Osteocyte (in vitro differentiated cells): ENCODE data around the gene ITSN2. TPM values are rescaled to one million over a fixed set of nuclear protein-coding genes. Genes with fewer than 3 reads are reported as not detected.

Experiments
- DNase-seq: peaks from one replicate; pipeline ENCODE4 v3.0.0; 2021; ENCODE audit warnings: mixed read lengths; ENCODE audit not compliant: unreplicated experiment; ENCODE audit errors: extremely low spot score
- H3K27ac Mint-ChIP-seq: one replicate; pipeline ENCODE4 v1.8.0; 2021; ENCODE audit warnings: mild to moderate bottlenecking, mixed read lengths; ENCODE audit not compliant: unreplicated experiment
- H3K27me3 Mint-ChIP-seq: one replicate; pipeline ENCODE4 v1.8.0; 2021; ENCODE audit warnings: mixed read lengths; ENCODE audit not compliant: unreplicated experiment
- H3K36me3 Mint-ChIP-seq: one replicate; pipeline ENCODE4 v1.8.0; 2021; ENCODE audit warnings: mixed read lengths; ENCODE audit not compliant: unreplicated experiment
- H3K4me1 Mint-ChIP-seq: one replicate; pipeline ENCODE4 v1.8.0; 2021; ENCODE audit warnings: mixed read lengths; ENCODE audit not compliant: unreplicated experiment
- H3K4me3 Mint-ChIP-seq: one replicate; pipeline ENCODE4 v1.8.0; 2021; ENCODE audit warnings: mild to moderate bottlenecking, moderate library complexity, mixed read lengths; ENCODE audit not compliant: unreplicated experiment
- H3K9me3 Mint-ChIP-seq: one replicate; pipeline ENCODE4 v1.8.0; 2021; ENCODE audit warnings: mixed read lengths; ENCODE audit not compliant: unreplicated experiment
- total RNA-seq: library from RNA; stranded (reverse); gene quantifications from 2 replicates; pipeline ENCODE4 v1.2.1, GENCODE V29; 2021
- TF ChIP-seq, protein P1 (sequence below): fragments of 200-600 bp; sonication (generic); IDR thresholded peaks from 2 replicates; pipeline ENCODE4 v1.5.0; 2021; ENCODE audit warnings: antibody characterized with exemption, mild to moderate bottlenecking, moderate library complexity

Gene ITSN2
- total RNA-seq, 1 donor from 2014 or later = 32.1 TPM

DNA sequence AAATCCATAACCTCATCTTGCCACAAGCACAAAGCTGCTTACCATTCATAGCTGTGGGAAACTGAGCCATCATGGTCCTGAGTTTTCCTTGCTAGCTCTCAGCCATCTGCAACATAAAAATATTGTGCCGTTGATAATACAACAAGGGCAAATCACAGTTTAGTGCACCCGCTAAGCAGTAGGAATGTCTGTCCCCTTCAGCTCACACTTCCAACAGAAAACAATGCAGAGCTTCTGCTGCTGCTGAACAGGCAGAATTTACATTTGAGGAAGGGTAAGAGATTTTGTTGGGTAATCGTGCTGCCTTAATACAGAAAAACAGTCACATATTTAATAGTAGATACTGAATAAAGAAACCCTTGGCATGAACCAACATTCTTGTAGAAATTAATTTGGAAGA, 32.3 kb downstream of the ITSN2 start:
- Mint-ChIP-seq H3K27ac (no peak overlapping the region), H3K27me3 (no peaks in the 10 kb centered on the region), H3K4me3 (no peak overlapping the region), H3K9me3 (no peaks in the 10 kb centered on the region), H3K4me1 (peaks cover 20% of the 10 kb centered on the region), H3K36me3 (peaks cover 7% of the 10 kb centered on the region)
- TF ChIP-seq, protein P1, sequence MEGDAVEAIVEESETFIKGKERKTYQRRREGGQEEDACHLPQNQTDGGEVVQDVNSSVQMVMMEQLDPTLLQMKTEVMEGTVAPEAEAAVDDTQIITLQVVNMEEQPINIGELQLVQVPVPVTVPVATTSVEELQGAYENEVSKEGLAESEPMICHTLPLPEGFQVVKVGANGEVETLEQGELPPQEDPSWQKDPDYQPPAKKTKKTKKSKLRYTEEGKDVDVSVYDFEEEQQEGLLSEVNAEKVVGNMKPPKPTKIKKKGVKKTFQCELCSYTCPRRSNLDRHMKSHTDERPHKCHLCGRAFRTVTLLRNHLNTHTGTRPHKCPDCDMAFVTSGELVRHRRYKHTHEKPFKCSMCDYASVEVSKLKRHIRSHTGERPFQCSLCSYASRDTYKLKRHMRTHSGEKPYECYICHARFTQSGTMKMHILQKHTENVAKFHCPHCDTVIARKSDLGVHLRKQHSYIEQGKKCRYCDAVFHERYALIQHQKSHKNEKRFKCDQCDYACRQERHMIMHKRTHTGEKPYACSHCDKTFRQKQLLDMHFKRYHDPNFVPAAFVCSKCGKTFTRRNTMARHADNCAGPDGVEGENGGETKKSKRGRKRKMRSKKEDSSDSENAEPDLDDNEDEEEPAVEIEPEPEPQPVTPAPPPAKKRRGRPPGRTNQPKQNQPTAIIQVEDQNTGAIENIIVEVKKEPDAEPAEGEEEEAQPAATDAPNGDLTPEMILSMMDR = no peak
- DNase-seq = no peak

DNA sequence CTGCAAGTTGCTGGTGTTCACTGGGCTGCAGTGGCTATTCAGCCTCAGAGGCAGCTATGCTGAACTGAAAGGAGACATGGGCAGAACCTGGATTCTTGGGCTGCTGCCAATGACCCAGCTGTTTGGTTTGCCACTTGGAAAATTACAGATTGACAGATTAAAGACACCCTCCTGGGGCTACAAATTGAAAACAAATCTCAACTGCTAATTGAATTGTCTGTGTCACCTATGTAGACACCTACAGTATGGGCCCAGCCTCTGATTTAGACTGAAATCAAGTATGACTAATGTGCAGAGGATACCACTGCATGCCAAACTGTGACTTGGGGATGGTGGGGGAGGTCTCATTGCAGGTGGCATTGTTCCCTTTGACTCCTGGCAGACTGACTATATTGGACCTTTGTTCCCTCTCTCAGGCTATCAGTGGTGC, 42.8 kb downstream of the ITSN2 start:
- Mint-ChIP-seq H3K4me3 (no peak overlapping the region), H3K4me1 (peaks cover 11% of the 10 kb centered on the region), H3K27me3 (no peaks in the 10 kb centered on the region), H3K27ac (no peak overlapping the region), H3K36me3 (peaks cover 8% of the 10 kb centered on the region), H3K9me3 (no peaks in the 10 kb centered on the region)
- TF ChIP-seq, protein P1 = no peak
- no peak for DNase-seq

DNA sequence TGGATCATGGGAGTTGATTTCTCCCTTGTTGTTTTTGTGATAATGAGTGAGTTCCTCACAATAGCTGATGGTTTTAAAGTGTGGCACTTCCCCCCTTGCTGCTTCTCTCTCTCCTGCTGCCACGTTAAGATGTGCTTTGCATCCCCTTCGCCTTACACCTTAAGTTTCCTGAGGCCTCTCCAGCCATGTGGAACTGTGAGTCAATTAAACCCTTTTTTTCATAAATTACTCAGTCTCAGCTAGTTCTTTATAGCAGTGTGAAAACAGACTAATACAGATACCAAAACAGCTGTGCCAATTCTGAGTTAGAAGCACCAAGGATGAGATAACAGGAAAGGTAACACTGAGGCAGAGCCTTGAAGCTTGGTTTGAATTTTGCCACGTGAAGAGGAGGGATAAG, 44.7 kb downstream of the ITSN2 start:
- TF ChIP-seq, protein P1 = no peak
- H3K36me3 Mint-ChIP-seq = peaks cover 14% of the 10 kb centered on the region
- H3K27ac Mint-ChIP-seq = no peak overlapping the region
- no peak for DNase-seq
- peaks cover 14% of the 10 kb centered on the region for H3K4me1 Mint-ChIP-seq
- H3K27me3 Mint-ChIP-seq = no peaks in the 10 kb centered on the region
- no peaks in the 10 kb centered on the region for H3K9me3 Mint-ChIP-seq
- H3K4me3 Mint-ChIP-seq = no peak overlapping the region

DNA sequence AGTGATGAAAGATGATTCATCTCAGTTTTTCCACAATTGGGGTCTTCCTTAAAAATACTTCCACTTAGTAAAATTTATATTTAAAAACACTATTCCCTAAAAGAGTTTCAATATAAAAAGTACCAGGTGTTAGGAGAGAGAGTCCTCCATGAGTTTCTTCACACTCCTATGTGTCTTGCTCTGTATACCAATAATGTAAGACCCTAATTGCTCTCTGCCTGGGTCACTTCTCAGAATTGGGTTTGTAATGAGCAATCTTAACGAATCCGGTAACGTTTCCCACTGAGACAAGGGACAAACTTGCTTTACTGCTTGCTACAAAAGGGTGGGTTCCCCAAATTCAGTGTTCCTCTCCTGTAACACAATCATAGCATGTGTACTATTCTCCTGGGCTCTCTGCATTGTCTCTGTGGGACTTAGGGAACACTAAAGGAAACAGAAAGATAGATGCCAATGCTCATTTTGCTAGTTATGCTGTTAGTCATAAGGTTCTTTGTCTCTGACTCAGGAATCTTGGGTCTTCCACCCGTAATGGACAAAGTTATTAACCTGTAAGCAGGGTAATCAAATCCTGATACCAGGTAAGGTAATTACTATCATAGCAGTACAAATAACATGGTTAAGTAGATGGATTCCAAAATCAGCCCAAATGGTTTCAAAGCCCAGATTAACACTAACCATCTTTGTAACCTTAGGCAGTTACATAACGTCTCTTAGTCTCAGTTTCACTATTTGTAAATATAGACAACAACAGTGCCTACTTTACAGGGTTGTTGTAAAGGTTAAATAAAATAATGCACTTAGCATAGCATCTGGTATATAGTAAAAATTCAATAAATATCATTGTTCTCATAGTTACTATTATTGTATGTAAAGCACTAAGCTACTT, 46.3 kb downstream of the ITSN2 start:
- Mint-ChIP-seq H3K27ac (no peak overlapping the region), H3K4me1 (peaks cover 18% of the 10 kb centered on the region), H3K4me3 (no peak overlapping the region), H3K9me3 (no peaks in the 10 kb centered on the region), H3K27me3 (no peaks in the 10 kb centered on the region), H3K36me3 (peaks cover 17% of the 10 kb centered on the region)
- DNase-seq = no peak
- TF ChIP-seq, protein P1 = no peak

DNA sequence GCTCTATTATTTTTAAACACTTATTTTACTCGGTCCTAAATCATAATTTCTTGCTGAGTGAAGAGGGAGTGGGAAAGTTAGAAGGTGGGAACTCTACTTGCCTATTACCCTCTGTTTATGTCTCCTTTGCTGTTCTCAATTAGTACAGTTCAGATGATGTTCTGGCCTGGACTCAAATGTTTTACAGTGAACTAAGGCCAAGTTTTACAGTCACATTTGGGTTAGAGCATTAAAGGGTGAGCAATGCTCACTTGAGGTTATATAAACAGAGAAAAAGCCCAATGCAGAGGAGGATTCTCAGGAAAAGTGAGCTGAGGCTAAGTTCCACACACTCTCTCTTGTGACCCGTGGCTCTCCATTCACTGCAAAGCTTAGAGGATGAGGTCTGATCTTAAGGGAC, 52.4 kb downstream of the ITSN2 start:
- Mint-ChIP-seq H3K27ac (no peak overlapping the region), H3K36me3 (peaks cover 43% of the 10 kb centered on the region), H3K4me3 (no peak overlapping the region)

More for the DNA sequence above, 52.4 kb downstream of the ITSN2 start:
- Mint-ChIP-seq H3K9me3 (no peaks in the 10 kb centered on the region), H3K27me3 (no peaks in the 10 kb centered on the region), H3K4me1 (peaks cover 7% of the 10 kb centered on the region)
- no peak for DNase-seq
- TF ChIP-seq, protein P1 = no peak
